Activated naive CD4-positive, alpha-beta T cell treated with anti-CD3 and anti-CD28 coated beads, Interleukin-2, amount 50 U/mL, for 16 hours (primary cell): ENCODE measurements around the gene PITX2.

ENCODE experiments used
- DNase-seq: peaks from one replicate; pipeline ENCODE4 v3.0.0-alpha.2; 2020

The PITX2 gene

DNA sequence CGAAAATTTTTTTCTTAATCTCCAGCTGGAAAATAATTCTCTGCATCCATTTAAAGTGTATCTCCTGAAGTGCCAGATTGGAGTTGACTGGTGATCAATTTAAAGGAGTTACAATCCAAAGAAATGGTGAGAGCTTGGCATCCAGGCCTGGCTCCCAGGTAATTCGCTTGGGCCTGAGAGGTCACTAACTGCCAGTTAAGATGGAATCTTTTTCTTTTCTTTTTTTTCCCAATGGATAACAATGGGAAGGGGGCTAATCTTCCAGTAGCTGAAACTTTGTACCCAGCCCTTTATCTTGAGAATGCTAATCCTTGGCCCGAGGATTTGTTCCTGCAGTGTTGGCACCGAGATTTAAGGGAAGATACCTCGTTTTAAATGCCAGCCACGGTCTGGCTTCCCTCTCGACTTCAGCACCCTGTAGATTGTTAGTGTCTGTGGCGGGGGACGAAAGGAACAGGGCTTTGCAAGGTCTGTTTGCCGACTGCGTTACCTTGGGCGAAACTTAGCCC is 13.3 kb upstream of the PITX2 start:
- no peak for DNase-seq

DNA sequence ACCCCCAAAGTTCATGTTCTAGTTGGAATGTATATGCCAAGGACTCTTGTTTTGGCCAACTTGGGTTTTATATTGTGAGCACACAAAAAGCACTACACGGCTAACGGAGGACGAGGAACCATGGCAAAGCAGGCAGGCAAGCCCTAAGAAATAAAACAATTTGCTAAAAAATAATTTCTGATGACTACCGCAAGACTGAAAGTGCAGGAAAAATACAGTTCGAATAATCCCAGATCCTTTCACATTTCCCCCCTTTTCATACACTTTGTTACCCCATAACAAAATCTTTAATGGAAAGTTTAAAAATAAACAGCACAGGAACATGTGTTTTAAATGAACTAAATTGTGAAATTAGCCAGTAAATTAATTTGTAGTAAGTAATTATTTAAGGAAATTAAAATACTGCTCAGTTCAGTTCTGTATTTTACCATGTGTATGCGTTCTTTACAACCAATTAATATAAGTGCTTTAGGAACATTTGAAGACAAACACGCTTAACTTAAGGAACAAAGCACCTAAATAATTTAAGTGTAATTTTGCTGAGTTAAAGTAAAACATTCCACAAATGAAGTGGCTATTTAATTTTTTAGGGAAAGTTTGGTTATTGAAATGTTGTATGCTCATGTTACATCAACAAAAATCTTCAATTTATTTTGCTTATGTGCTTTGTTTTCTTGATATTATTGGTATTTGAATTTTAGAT is 12.4 kb upstream of the PITX2 start:
- DNase-seq: no peak

DNA sequence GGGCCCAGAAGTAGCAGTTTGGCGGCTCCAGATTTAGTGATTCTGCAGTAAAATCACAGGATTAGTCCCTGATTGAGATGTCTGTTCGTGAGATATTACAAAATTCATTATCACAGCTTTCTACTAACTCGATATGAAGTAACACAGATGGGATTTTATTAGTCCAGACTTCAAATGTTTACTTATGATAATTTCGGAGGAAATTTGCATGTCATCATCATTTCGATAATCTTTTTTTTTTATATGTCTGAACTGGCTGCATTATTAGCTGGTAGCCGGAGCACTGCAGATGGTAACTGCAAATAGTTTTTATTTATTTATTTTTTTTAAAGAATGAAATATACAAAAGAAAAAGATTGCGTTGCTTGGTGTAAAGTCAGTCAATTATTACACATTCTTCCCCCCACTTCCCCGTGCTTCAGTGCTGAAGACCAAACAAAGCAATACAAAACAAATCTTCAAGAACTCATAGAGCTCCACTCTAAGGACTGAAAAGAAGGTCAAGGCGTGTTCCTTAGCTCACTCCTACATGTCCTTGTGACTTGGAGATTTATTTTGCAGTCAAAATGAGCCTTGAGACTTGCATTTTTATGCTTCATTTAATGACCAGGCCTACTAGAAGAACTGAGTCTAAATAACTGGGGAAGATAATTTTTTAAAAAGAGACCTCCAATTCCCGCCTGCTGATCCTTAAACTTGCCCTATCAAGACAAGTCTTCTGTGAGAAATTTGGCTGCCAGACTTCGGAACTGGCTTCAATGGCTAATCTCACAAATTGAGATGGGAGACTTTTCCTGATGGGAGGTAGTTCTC is 11.7 kb upstream of the PITX2 start:
- DNase-seq: no peak

DNA sequence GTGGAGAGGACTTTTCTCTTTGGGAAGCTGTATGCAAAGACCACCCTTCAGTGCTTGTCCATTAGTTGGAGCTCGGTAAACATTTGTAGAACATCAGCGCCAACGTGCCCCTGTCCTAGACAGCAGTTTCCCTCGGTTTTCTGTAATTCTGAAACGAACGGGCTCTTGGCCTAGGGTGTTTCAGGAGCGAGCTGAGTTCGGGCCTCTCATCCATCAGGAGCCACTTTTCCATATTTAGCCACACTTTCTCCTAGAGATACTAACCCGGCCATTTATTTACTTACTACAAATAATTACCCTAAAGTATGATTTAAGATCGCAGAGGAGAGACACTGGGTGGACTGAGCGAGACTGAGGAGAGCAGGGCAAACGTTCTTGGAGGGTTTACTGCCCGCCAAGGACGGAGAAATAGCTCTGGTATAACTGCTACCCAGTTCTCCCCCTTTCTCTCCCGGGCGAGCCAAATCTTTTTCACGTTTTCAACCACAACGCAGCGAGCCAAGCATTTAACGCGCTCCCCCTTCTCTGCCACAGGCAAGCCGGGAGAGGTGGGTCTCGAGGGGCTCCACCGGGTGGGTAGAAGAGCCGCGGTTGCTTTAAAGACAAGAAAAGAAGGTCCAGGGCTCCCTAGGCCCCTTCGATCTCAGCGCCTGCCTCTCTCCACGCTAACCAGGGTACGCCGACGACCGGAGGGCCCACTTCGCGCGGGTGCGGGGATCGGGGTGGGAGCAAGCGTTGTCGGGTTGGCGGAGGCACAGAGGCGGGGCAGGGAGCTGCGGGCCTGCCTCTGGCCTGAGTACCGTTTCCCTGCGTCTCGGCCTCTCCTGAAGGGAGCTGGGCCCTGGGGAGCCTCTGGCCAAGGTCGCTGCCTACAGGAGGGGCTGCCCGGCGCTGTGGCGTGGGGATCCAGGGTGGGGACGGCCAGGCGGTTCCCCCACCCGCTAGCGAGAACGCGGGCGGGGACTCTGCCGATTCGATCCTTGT is 10.8 kb upstream of the PITX2 start:
- no peak for DNase-seq

DNA sequence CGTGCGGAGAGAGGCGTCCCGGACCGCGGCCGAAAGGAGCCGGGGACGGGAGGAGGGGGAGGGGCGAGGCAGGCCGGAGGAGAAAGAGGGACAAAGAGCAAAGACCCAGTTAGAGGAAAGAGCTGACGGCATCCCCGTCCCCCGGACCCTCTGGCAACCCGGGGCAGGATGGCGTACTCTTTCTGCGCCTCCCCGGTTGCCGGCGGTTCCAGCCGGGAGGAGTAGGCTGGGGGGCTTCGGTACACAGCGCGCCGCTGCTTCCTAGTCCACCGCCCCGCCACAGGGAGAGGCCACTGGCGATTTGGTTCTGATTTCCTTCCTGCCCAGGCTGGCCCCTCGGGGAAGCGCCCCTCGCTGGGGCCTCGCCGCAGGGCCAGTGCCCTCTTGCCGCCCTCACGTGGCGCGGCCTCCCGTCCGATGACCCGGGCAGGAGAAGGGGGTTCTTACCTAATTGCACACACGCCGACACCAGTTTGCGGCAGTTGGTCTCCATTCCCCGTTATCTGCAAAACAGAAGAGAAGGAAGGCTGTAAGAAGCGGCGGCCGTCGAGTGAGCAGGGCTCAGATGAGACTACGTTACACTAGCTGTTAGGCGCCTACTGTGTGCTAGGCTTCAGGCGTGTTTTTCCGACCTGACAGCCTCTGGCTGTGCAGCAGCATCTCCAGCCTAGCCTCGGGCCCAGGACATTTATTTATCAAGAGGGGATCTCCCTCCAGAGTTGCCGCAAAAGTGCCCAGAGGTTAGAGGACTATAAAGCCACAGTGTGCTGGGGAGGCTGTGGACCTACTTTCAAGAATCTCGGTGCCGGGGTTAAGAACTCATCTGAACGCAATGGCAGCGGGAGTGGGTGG is 9.9 kb upstream of the PITX2 start:
- DNase-seq: peak; percentile 10

DNA sequence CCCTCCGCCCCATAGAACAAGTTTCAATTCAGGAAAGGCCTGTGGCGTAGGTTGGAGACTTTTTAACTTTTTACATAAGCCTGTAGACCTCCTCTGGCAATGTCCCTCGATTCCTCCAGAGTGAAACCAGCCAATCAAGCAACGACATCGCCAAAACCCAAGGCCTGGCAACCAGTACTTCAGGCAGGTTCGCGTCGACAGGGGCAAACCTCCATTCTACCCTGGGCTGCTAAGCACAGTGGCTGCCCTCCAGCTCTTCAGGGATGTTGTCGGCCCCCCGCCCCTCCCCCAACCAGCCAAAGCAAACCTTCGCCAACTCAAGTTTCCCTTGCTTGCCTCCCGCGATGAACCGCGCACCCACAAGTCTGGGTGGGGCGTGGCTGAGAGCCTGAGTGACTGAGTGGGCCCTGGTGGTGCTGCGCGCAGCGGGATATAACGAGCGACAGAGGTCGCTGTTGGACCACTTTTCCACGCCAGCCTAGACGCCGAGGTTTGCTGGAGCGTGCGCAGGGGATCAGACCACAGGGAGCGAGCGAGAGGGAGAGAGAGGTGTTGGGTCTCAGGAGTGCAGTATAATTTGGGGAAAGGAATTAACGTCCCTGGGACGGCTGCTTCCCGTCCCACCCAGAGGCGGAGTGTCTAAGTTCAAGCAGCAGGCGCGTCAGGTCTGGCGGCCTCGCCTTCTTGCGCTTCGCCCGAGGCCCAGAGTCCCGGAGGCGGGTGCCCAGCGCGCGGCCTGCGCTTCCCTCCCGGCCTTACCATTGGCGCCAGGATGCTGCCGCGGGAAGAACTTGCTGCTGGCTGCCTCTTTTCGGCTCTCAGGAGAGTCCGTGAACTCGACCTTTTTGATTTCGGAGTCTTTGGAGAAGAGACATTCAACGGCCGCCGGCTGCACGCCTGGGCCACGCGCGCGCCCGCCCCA is 9.0 kb upstream of the PITX2 start:
- peak; percentile 15 for DNase-seq

DNA sequence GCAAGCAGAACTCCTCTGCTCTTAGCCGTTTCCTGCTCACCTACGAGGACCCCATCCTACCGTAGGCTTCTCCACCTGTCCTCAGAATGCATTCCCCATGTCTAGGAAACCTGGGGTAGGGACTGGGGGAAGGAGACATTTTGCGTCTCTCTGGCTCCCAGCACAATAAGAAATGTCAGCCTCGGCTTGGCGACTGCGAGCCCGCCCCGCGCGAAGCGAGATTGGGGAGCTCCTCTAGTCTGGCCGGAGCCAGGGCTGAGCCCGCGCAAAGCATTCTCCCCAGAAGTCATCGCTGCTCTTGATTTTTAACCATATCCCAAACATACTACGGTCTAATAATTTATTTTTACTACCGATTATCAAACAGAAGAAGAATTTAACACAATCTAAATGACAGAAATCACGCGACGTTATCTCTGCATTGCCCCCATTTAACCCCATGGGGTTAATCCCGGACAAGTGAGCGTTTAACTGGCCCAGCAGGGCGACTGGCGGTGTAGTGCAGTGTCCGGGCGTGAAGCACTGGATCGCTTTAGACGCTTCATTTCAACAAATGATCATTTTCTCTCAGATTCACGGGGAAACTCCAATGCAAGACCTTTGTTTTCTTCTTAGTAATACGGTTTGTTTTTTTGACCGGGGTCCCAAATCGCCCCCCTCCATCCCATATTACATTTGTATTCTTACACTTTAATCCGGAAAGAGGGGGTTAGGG is 8.0 kb upstream of the PITX2 start:
- no peak for DNase-seq

DNA sequence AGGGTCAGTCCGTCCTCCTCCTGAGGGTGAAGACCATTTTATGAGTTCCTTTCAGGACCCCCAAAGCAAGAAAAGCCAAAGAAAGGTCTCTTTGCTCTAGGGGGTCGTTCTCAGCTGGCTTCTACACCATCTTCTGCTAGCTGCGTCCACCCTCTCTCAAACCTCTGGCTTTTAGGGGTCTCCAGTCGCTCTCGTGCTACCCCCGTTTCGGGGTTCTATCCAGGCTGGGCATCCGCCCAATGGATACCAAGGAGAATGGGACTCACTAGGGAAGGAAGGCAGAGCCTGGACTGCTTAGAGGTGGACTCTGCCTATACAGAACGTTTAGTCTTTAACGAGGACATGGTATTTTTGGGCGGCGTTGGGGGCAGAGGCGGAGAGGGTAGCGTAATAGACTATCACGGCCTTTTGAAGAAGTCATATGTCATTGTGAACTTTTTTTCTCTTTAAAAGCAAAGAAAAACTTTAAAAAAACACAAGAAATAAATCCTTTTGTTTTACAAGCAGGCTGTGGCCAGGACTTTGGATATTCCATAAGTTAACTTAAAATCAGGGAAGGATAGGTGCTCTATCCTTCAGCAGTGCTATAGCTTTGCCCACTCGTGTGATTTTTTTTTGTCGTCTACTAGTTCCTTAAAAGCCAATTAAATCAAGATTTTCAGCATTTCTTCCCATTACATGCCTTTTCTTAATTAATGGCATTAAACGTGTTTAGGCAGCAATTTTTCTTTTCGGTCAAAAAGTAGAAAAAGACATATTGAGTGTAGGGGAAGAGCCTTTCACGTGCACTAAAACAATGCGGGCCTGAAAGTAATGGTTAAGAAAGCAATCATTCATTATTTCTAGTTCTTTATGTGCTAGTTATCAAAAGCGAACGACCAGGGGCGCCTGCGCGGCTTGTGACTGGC is 7.2 kb upstream of the PITX2 start:
- DNase-seq: no peak

DNA sequence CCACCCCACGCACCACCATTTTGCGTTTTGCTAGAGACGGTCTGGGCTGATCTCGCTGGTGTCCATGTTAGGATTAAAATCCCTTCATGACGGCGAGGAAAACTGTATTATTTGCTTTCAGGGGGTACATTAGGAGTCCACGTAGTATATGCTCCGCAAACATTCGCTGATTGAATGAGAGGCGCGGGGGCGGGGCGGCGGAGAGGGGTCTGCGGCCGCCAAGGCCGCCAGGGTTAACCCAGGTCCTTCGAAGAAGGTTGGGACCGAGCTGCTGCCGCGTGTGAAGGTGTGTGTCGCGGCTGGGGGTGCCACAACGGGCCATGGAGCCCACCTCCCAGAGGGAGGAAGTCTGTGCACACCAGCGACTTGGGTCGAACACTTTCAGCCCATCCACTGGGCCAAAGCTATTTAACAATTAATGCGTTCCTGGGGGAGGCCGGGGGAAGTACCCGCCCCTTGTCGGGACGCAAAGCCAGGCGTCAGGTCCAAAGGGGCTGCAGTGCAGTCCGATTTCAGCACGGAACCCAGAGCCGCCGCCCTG is 6.4 kb upstream of the PITX2 start:
- DNase-seq: no peak

DNA sequence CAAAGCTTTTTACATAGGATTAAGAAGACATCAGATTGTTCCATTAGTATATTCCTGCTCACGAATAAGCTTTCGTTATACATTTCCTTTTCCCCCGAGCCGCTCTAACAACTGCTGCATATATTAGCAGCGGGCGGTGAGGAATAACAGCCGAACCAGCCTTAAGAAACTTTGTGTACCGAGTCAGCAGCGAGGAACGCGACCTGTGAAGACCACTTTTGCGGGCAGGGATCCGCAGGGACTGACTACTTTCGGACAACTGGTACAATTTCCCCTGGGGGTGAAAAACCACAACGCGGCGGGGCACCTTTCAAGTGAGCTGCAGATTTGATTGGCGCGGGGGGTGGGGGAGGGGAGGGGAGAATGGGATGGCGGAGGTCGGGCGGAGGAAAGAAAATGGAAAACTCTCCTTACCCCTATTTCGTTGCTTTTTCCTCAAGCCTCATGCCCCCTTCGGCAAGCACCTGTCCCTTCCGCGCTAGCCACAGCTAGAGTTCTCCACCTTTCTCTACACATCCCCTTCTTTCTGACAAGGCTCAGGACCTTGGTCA is 5.9 kb upstream of the PITX2 start:
- DNase-seq: no peak

DNA sequence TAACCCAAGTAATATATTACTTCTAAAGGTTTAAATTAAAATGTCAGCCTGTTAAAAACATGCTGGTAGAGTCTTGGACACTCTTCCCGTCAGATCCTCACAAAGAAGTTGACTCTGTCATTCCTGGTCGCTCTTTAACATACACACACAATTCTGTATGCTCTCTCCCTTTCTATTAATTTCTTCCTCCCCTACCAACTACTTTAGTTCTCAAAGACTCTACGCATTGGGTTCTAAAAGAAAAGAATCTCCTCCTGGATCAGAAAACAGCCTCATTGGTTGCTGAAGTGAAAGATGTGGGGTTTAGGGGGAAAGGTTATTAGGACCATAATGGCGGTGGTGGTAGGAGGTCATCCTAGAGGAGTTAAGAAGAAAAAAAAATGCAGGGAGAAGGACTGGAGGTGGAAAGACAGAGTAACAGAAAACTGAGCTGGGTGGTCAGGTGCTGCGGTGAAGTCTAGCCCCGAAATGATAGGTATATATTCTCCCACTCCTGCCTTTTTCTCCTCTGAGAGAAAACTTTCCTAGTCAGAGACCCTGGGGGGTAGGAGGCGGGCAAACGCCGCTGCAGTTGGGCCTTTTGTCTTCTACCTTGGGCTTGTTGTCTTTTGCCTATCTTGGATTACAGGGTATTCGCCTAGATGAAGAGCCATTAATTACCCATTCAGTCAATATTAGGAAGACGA is 5.2 kb upstream of the PITX2 start:
- no peak for DNase-seq

DNA sequence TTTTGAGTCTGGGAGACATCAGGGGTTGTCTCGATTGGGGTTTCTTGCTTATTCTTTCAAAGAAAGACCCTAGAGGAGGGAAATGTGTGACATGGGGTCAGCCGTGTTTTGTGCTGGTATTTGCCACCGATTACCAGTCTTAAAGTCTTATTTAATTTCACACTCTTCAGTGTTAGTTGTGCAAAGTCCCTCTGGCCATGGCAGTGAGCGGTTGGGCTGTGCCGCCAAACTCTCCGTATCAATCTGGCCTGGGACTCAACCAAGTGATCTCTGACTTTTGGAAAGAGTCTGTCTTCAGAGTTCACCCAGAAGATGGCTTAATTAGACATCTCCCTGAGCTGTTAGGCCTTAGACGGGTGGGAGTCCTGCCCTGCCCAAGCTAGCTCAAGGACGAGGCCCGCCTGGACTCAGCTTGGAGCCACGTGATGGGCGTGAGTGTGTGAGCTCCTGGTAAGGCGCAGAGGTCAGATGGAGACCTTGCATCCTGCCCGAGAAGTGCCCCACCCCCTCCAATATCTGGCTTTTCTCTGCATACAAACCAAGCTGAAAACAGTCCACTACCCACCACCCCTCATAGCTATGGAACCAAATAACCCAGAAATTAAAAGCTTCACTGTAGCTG is 3.8 kb upstream of the PITX2 start:
- no peak for DNase-seq

DNA sequence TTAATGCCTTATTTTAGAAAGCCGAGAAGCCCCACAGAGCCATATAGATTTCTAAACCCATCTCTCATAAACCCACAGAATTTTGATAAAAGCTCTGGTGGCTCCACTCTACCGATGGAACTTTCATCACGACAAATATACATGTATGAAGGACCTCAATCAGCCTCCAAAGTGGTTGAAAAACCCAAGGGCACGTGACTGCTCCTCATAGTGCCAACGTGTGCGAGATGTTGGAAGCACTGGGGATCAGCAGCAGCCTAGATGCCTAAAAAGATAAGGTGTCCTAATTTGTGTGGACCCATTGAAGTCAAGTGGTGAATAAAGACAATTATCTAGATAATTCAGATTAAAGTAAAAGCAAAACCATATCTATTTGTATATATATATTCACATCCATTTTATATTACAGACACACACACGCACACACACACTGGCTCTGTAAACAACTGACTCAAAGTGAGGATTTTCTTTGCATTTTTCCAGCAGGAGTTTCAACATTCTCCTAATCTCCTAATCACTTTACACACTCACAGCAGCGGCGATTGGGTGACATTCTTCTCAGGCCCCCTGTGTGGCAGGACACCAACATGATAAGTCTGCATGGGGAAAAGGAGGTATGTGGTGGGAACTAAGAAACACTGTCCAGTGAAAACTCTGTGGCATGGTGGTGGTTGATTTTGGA is 2.8 kb upstream of the PITX2 start:
- DNase-seq: no peak

DNA sequence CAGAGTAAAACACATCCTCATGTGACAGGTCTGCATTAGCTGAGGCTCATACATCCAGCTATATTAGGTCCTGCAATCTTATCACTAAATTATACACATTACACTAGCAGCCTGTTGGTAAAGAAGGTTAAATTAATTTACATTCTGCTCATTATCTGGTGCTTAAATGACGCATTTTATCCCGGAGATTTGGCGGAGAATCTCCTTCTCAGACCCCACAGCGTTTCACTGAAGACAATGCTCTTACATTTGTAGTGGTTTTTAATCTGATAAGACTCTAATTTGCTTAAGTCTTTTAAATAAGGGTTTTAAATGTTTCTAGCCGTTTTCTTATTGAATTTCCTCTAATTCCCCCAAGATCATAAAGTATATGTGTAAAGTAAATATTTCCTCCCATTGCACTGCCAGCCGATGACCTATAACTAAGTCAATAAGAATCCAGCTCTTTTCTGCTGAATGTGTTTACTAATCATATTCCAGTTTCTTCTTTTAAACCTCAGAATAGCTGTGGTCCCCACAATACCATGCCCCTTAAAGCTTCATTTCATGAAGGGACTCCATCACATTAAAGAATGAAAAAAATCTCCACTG is 2.1 kb upstream of the PITX2 start:
- no peak for DNase-seq

DNA sequence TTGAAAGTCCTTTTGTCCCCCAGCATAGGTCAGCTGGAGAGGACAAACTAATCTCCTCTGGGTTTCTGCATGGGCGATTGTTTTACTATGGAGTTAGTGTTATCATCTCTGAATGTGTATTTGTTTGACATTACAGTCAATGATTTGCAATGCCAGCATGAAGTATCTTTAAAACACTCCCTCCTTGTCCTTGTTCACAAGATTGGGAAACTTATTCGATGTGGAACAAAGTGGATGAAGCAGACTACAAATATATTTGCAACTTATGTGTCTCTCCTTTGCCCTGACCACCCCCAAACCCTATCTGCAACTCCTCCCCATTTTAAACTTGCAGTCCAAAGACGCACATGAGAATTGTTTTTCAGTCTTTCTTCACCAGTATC is 1.5 kb upstream of the PITX2 start:
- DNase-seq: no peak

DNA sequence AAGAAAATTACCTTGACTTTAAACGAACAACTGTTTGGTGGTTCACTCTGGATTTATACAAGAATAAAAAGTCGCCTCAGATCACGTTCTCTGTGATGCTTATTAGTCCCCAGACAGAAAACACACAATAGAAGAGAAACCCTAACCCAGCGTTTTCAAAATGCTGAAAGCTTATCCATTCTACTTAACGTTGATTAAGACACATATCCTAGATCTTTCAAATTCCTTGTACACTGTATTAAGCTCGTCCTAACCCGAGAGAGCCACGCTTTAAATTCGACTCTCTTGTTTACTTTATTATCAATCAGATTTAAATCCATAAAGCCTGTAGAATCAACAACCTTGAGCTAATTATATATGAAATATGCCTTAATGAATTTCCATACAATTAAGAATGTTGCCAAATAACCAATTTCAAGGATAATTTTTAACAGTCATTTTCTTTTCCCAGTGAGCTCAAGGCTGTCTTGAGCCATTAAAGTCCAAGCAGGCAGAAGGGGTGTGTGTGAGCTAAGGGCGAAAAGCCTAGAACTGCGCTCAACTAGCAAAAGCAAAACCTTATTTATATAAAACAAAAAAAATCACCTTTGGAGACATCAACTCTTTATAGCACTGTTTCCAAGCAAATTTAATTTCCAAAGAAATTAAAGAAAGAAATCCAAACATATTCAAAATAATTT is 981 bp upstream of the PITX2 start:
- DNase-seq: no peak
